Endodermal cell (in vitro differentiated cells): ENCODE measurements around the gene DIRAS1. TPM values are rescaled to one million over a fixed set of nuclear protein-coding genes. Genes with fewer than 3 reads are reported as not detected.

Experiments
- DNase-seq: peaks from one replicate; pipeline ENCODE4 v3.0.0-alpha.2; 2017
- H3K27ac ChIP-seq: 2 replicates; pipeline ENCODE4 v1.5.1; 2013; ENCODE audit warnings: mild to moderate bottlenecking, low read depth, low read length, moderate library complexity
- H3K27me3 ChIP-seq: 2 replicates; pipeline ENCODE4 v1.6.1; 2013; ENCODE audit warnings: mild to moderate bottlenecking, low read length, moderate library complexity; ENCODE audit not compliant: insufficient read depth, control insufficient read depth, poor library complexity, severe bottlenecking
- H3K36me3 ChIP-seq: 2 replicates; pipeline ENCODE4 v1.7.0; 2013; ENCODE audit warnings: mild to moderate bottlenecking, low read length, moderate library complexity; ENCODE audit not compliant: control insufficient read depth, insufficient read depth
- H3K4me1 ChIP-seq: one replicate; pipeline ENCODE4 v1.7.0; 2013; ENCODE audit warnings: low read length; ENCODE audit not compliant: control insufficient read depth, insufficient read depth
- H3K4me3 ChIP-seq: 2 replicates; pipeline ENCODE4 v1.5.1; 2013; ENCODE audit warnings: mild to moderate bottlenecking, low read length, moderate library complexity
- H3K9ac ChIP-seq: 2 replicates; pipeline ENCODE4 v1.6.1; 2013; ENCODE audit warnings: mild to moderate bottlenecking, low read length, moderate library complexity; ENCODE audit not compliant: poor library complexity, severe bottlenecking; ENCODE audit errors: extremely low read depth
- H3K9me3 ChIP-seq: 2 replicates; pipeline ENCODE4 v1.6.1; 2013; ENCODE audit warnings: mild to moderate bottlenecking, low read length, moderate library complexity; ENCODE audit not compliant: control insufficient read depth
- H3K27ac Mint-ChIP-seq: 2 replicates; pipeline ENCODE4 v1.8.0; 2020; ENCODE audit warnings: mixed read lengths
- H3K27me3 Mint-ChIP-seq: 2 replicates; pipeline ENCODE4 v1.8.0; 2021; ENCODE audit warnings: mild to moderate bottlenecking, mixed read lengths; ENCODE audit not compliant: insufficient read depth
- H3K36me3 Mint-ChIP-seq: 2 replicates; pipeline ENCODE4 v1.8.0; 2020; ENCODE audit warnings: low read depth, mixed read lengths
- H3K4me1 Mint-ChIP-seq: 2 replicates; pipeline ENCODE4 v1.8.0; 2020; ENCODE audit warnings: mixed read lengths
- H3K4me3 Mint-ChIP-seq: 2 replicates; pipeline ENCODE4 v1.8.0; 2020; ENCODE audit warnings: mild to moderate bottlenecking, moderate library complexity, mixed read lengths
- H3K9me3 Mint-ChIP-seq: 2 replicates; pipeline ENCODE4 v1.8.0; 2020; ENCODE audit warnings: mild to moderate bottlenecking, mixed read lengths
- CTCF ChIP-seq: fragments of 200-600 bp; sonication (generic); conservative IDR thresholded peaks from 2 replicates; pipeline ENCODE4 v1.5.0; 2021; ENCODE audit warnings: antibody characterized with exemption, mild to moderate bottlenecking
- WGBS, 2 experiments: methylation state at CpG; one replicate each; pipeline versions ENCODE4 v1.1.5 to v1.1.7; 2013; ENCODE audit warnings: missing lambda C conversion rate in 2 of 2, mixed read lengths in 1 of 2; ENCODE audit not compliant: insufficient coverage in 1 of 2, insufficient read length in 1 of 2; 5-methylcytosine and 5-hydroxymethylcytosine counted together
- total RNA-seq, 2 donors: library from RNA; stranded (reverse); fragmentation: NEBNext Ultra II Directional in 1 of 2; extraction: Animal tissue kit (Norgen Biotek cat#: 25700) in 1 of 2; gene quantifications; 2 replicates in 1 of 2; 3 replicates in 1 of 2; pipeline ENCODE4 v1.2.1, GENCODE V29; 2021

DIRAS1 gene
- total RNA-seq, 2 donors from 2014 or later: 4.7 to 8.4 TPM

- peaks cover 9% of the 10 kb centered on the region for H3K27me3 Mint-ChIP-seq
- peaks cover 21% of the 10 kb centered on the region for H3K36me3 Mint-ChIP-seq
- H3K9me3 Mint-ChIP-seq: no peaks in the 10 kb centered on the region
- Histone ChIP-seq H3K4me3 (no peak overlapping the region), H3K36me3 (peaks cover 21% of the 10 kb centered on the region), H3K27me3 (no peaks in the 10 kb centered on the region), H3K9me3 (no peaks in the 10 kb centered on the region), H3K4me1 (no peaks in the 10 kb centered on the region), H3K27ac (no peak overlapping the region), H3K9ac (no peak overlapping the region)
- TF ChIP-seq CTCF: no peak
- no peak overlapping the region for H3K27ac Mint-ChIP-seq
- WGBS, 2 experiments: 86 to 87% methylated on average over 9 to 17 of the region's 17 CpGs
- no peaks in the 10 kb centered on the region for H3K4me1 Mint-ChIP-seq
- no peak overlapping the region for H3K4me3 Mint-ChIP-seq
- no peak for DNase-seq
Observed at GRCh38 chr19:2750808-2751437, 29.8 kb upstream of the DIRAS1 start.

- Histone ChIP-seq H3K27me3 (peaks cover 26% of the 10 kb centered on the region), H3K4me1 (no peaks in the 10 kb centered on the region), H3K27ac (no peak overlapping the region), H3K36me3 (no peaks in the 10 kb centered on the region), H3K9me3 (no peaks in the 10 kb centered on the region), H3K9ac (no peak overlapping the region), H3K4me3 (no peak overlapping the region)
- Mint-ChIP-seq H3K27me3 (peaks cover 23% of the 10 kb centered on the region), H3K36me3 (no peaks in the 10 kb centered on the region), H3K9me3 (no peaks in the 10 kb centered on the region), H3K4me1 (no peaks in the 10 kb centered on the region), H3K4me3 (no peak overlapping the region), H3K27ac (no peak overlapping the region)
- WGBS, 2 experiments: 81 to 91% methylated on average over 5 to 7 of the region's 7 CpGs
- DNase-seq: no peak
- TF ChIP-seq CTCF: no peak
Observed at GRCh38 chr19:2747349-2747748, 26.2 kb upstream of the DIRAS1 start.

GRCh38 chr19:2744113-2744512 is 22.9 kb upstream of the DIRAS1 start:
- H3K27me3 Mint-ChIP-seq: peaks cover 33% of the 10 kb centered on the region
- peaks cover 40% of the 10 kb centered on the region for H3K27me3 ChIP-seq
- no peak overlapping the region for H3K27ac Mint-ChIP-seq
- peaks cover under 1% of the 10 kb centered on the region for H3K4me1 ChIP-seq
- WGBS, 2 experiments: 49 to 63% methylated on average over 3 to 4 of the region's 4 CpGs
- peaks cover 2% of the 10 kb centered on the region for H3K4me1 Mint-ChIP-seq
- no peak overlapping the region for H3K9ac ChIP-seq
- no peak overlapping the region for H3K4me3 ChIP-seq
- H3K36me3 Mint-ChIP-seq: no peaks in the 10 kb centered on the region
- H3K9me3 Mint-ChIP-seq: no peaks in the 10 kb centered on the region
- H3K27ac ChIP-seq: no peak overlapping the region
- H3K9me3 ChIP-seq: no peaks in the 10 kb centered on the region
- no peak overlapping the region for H3K4me3 Mint-ChIP-seq
- no peak for TF ChIP-seq CTCF
- DNase-seq: no peak
- no peaks in the 10 kb centered on the region for H3K36me3 ChIP-seq
